Stimulated activated CD8-positive, alpha-beta memory T cell treated with anti-CD3 and anti-CD28 coated beads, Interleukin-4, amount 100 ng/mL, for 24 hours (primary cell): ENCODE data around the gene KISS1R.
"Not testable (repeated sequence)": the region's sequence is repeated elsewhere in the genome, so short reads cannot be mapped to it uniquely, and the experiment has no call there.

Experiments
- DNase-seq: peaks from one replicate; pipeline ENCODE4 v3.0.0-alpha.2; 2020; ENCODE audit warnings: low read depth

The KISS1R gene

DNA sequence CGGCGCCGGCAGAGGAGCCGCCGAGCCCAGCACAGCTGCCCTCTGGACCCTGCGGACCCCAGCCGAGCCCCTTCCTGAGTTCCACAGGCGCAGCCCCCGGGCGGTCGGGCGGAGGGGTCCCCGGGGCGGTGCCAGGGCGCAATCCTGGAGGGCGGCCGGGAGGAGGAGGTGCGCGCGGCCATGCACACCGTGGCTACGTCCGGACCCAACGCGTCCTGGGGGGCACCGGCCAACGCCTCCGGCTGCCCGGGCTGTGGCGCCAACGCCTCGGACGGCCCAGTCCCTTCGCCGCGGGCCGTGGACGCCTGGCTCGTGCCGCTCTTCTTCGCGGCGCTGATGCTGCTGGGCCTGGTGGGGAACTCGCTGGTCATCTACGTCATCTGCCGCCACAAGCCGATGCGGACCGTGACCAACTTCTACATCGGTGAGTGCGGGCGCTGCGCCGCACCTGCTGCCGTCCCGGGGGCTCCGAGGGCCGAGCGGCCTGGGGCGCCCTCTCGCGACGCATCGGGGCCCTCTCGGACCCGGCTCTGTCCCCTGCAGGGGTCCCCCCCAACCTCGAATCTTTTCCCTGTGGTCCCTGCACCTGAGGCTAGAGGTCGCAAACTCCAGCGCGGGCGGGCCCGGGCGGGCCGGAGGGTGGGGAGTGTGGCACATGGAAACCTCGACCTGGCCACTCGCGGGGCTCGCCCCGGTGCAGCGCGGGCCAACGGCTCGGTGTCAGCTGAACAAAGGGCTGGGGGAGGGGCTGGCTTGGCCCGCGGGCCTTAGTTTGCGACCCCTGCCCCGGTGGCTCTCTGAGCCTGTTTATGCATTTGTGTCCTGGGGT lies at the start of gene KISS1R:
Gene KISS1R (plus strand): TSS at position 11 of the 829 bp plus-strand sequence. CDS start 170 bp downstream, at position 181.
- DNase-seq, result no peak

DNA sequence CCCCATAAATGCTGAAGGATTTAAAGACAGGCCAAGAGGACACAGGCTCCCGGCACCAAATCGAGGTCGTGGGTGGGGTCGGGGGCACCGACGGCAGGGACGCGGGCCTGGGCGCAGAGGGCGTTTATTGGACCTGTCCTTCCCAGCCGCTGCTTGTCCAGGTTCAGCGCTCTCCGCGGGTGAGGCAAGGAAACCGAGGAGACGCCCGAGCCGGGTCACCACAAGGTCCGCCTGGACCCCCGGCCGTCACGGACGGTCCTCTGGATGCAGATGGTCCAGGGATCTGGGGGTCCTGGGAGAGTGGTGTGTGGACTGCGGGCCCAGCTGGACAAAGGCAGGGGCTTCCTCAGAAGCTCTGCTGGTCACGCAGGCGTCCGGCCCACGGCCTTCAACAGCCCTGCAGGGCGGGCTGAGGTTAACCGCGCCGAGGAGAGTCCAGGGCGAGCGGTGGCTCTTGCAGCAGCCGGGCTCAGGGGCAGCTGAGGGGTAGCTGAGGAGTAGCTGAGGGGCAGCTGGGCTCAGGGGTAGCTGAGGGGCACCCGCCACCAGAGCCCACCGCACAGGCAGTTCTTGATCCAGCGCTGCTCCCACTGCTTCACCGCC lies 49.2 kb upstream of the KISS1R start:
- DNase-seq, result no peak

DNA sequence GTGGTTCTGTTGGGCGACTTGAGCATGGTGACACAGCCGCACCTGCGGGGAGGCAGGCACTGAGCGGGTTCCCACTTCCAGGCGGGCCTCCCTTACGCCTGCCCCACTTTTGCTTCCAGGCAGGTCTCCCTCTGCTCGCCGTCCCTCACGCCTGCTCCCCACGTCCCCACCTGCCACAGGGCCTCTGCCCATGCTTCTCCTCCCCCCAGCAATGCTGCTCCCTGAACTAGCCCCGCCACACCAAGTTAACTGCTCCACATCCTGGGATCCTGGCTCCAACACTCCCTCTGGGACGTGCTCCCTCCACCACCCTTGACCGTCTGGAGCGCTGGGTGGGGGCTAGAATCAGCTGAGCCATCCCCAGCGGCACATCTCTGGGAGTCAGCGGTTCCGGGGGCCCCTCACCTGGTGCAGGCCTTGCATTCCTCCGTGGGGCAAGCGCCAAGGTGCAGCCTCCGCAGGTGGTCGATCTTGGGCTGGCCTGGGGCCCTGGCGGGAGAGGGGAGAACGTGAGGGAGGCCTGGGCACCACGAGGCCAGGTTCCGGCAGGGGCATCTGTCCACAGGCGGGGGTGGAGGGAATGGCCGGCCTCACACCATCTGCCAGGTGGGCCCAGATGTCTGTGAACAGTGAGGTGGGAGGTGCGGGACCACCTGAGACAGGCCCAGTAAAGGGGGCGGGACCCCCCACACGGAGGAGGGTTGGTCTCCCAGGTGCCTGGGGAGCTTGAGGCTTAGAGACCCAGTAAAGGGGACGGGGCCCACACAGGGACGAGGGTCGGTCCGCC lies 48.5 kb upstream of the KISS1R start:
- no peak for DNase-seq

DNA sequence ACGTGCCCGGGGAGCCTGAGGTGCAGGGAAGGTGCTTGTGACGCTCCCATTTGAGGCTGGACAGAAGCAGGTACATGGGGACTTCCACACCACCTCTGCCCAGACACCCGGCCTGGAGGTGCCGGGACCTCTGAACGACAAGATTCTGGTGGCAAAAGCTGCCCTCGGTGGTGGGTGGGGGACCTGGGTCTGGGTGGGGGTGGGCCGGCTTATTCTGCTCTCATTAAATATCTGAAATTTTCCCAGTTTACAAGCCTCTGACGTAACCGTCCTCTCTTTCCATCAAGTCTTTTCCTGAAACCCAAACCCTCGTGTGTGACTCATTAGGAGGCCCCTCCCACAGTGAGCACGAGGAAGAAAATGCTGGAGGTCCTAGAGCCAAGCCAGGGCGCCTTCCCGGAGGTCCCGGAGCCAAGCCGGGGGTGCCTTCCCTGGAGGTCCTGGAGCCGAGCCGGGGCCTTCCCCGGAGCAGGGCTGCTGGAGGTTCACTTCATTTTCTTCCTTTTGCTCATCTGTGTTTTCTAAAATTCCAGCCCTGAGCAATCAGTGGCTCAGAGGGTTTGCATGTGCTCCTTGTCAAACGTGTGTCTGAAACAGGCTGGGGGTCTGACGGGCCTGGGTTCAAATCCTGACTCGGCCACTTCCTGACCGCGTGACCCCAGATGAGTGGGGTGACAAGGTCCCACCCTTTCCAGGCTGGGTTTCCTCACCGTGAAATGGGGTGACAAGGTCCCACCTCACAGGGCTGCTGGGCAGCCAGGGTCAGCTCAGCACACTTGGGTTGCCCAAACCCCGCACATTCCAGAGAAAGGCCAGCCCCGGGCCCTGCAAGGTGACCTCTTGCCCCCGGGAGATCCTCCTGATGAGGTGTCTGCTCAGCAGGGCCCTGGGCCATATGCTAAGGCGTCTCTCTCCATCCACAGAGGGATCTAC lies 47.6 kb upstream of the KISS1R start:
- DNase-seq, result no peak

DNA sequence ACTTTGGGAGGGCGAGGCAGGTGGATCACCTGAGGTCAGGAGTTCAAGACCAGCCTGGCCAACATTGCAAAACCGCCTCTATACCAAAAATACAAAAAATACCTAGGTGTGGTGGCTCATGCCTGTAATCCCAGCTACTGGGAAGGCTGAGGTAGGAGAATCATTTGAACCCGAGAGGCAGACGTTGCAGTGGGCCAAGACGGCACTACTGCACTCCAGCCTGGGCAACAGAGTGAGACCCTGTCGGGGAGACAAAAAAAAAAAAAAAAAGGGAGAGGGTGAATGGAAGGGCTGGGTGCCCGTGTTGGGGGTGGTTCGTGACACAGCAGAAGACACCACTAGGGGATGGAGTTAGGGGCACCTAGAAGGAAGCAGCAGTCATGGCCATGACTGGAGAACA lies 46.8 kb upstream of the KISS1R start:
- DNase-seq, result no peak

DNA sequence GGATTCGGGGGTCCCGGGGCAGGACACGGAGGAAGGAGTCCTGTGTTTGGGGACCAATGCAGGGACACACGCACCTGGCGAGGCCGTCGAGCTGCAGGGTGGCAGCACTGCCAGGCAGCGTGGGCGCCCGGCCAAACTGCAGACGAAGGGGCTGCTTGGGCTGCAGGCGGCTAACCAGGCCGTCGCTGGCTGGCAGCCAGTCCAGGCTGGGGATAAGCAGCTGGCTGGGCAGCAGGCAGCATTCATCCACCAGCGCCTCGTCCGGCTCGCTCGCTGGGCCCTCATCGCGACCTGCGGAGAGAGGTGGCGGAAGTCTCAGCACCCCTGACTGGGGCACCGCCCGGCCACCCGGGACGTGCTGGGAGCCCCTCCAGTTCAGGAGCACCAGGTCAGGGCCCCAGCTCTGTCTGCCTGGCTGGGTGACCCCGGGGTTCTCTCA lies 46.2 kb upstream of the KISS1R start:
- DNase-seq, result no peak

DNA sequence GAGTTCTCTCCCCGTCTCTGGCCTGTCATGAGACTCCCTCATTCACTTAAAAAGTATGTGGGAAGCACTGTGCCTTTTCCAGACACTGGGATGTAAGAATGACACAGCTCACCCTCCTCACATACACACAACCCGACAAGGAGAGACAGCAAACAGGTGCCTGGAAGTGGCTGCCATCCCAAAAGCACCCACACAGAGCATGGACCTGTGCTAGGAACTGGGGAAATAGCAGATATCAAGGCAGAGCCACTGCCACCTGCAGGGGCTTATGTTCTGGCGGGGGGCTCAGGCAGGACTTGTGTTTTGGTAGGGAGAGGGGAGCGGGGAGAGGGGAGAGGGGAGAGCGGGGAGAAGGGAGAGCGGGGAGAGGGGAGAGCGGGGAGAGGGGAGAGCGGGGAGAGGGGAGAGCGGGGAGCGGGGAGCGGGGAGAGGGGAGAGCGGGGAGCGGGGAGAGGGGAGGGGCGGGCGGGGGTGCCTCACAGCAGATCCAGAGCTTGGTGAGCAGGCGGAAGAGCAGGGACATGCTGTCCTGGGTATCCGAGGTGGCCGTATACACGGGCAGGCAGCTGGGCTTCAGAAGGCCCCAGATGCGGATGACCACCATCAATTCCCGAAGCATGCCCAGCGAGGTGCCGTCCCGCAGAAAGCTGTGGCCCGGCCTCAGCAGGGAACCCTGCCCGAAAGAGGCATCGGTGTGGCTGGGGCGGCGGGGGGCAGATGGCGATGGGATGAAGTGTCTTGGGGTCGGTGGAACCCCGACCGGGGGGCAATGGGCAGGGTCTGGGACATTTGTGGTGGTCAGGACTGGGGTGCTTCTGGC lies 45.5 kb upstream of the KISS1R start:
- no peak for DNase-seq

DNA sequence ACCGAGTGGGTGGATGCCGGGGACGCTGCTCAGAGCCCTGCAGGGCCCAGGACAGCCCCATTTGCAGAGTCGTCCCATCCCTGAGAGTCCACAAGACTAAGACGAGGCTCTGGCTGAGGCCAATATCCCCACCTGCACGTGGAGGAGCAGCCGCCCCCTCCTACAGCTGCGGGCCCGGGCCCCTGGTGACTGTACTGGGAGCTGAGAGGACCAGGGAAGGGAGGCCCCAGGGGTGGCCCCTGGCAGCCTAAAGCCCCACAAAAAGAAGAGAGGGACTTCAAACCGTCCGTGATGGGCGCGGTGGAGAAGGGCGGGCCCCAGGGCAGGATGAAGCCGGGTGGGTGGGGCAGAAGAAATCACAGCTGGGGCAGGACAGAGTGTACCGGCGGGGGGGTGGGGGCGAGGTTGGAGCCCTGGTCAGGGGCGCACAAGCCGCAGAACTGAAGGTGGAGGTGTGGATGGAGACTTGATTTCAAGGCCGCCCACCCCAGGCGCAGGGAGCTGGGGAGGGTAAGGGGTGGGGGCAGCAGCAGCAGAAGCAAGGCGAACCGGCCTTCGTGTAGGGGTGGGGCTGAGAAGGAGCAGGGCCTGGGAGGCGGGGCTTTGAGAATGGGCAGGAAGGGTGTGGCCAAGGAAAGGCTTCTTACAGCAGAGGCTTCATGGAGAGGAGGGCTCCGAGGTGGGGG lies 44.7 kb upstream of the KISS1R start:
- DNase-seq, result peak; percentile 57

DNA sequence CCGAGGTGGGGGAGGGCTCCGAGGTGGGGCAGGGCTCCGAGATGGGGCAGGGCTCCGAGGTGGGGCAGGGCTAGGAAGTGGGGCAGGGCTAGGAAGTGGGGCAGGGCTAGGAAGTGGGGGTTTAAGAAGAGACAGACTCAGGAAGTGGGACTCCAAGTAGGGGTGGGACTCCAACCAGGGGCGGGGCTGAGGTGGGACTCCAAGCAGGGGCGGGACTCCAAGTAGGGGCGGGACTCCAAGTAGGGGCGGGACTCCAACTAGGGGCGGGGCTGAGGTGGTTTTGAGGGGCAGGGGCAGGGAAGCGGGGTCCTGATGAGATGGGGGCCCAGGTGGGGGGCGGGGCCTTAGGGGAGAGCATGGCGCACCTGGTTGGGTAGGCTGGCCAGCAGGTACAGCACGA lies 44.0 kb upstream of the KISS1R start:
- DNase-seq, result peak; percentile 54

DNA sequence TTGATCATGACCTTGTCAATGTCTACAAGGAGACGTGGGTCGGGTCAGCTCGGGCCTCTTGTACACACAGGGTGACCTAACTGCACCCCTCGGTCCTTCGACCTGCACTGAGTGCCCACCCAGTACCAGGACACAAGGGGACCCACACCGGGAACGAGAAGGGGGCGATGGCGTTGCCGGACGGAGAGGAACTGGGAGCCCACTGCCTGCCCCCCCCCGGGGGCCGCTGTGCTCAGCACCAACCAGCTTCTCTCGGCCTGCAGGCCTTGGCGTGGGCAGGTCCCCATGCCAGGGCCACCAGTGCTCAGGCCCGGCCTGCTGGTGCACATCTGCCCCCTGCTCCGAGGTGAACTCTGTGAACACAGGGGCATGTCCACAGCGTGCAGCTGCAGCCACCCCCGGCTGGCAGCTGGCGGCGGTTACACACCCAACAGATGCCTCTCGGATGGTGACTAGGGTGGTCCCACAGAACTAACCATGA lies 43.5 kb upstream of the KISS1R start:
- no peak for DNase-seq

DNA sequence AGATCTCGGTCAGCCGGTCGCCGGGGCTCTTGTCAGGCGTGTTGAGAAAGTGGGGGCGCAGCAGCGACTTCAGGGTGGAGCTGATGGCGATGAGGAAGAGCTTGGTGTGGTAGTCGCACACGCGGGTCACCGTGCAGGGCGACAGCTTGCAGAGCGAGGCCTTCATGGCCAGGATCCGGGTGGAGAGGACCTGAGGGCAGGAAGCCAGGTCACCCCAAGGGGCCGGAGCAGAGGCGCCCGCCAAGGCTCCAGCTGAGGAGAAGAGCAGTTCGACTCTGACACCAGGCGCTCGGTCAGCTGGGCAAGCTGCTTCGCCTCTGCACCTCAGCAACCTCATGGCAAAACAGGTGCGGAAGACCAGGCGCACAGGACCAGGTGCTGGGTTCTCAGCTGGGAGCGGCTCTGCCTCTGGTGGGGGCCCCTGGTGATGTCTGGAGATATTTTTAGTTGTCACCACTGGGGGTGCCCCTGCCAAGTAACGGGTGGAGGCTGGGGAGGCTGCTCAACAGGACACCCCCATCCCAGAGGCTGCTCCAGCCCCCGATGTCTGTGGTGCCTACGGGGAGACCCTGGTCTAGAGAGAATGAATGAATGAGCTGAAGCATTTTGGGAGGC lies 41.8 kb upstream of the KISS1R start:
- DNase-seq, result no peak

DNA sequence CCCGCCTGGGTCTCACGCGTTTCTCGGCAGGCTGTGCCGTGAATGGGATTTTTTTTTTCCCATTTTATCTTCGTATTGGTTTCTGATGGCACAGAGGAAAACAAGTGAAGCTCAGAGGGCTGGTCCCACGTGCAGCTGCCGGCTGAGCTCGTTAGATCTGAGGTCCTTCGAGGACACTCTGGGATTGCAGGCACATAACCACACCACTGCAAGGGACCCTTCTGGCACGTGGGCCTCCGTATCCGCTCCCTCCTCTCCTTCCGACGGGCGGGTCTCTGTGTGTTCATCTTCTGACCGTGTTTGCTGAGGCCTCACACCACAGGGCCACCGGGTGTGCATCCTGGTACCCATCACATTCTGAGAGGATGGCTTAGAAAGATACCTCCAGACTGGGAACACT lies 41.0 kb upstream of the KISS1R start:
- DNase-seq, result no peak

DNA sequence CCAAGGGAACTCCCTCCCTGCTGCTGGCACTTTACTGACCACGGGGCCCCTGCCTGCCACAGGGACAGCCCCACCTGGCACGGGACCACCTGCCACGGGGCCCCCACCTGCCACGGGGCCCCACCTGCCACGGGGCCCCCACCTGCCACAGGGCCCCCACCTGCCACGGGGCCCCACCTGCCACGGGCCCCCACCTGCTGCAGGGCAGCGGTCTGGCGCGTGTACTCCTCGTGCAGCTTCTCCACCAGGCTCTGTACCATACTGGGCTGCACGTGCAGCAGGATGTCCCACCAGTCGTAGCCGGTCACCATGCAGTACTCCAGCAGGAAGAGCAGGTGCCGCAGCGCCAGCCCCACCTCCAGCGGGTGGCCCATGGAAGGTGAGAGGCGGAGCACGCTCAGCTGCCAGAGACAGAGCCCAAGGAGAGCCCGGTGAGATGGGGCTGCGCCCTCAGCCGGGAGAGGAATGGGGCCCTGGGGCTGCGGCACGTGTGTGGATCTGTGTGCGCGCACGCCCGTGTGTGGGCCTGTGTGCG lies 40.3 kb upstream of the KISS1R start:
- no peak for DNase-seq

DNA sequence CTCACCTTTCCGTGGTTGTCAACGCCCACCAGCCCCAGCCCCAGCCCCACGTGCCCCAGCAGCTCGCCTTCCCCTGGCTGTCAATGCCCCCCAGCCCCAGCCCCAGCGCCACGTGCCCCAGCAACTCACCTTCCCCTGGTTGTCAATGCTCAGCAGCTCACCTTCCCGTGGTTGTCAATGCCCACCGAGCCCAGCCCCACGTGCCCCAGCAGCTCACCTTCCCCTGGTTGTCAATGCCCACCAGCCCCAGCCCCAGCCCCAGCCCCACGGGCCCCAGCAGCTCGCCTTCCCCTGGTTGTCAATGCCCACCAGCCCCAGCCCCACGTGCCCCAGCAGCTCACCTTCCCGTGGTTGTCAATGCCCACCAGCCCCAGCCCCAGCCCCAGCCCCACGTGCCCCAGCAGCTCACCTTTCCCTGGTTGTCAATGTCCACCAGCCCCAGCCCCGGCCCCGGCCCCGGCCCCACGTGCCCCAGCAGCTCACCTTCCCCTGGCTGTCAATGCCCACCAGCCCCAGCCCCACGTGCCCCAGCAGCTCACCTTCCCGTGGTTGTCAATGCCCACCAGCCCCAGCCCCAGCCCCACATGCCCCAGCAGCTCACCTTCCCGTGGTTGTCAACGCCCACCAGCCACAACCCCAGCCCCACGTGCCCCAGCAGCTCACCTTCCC lies 39.0 kb upstream of the KISS1R start:
- DNase-seq, result not testable (repeated sequence)

DNA sequence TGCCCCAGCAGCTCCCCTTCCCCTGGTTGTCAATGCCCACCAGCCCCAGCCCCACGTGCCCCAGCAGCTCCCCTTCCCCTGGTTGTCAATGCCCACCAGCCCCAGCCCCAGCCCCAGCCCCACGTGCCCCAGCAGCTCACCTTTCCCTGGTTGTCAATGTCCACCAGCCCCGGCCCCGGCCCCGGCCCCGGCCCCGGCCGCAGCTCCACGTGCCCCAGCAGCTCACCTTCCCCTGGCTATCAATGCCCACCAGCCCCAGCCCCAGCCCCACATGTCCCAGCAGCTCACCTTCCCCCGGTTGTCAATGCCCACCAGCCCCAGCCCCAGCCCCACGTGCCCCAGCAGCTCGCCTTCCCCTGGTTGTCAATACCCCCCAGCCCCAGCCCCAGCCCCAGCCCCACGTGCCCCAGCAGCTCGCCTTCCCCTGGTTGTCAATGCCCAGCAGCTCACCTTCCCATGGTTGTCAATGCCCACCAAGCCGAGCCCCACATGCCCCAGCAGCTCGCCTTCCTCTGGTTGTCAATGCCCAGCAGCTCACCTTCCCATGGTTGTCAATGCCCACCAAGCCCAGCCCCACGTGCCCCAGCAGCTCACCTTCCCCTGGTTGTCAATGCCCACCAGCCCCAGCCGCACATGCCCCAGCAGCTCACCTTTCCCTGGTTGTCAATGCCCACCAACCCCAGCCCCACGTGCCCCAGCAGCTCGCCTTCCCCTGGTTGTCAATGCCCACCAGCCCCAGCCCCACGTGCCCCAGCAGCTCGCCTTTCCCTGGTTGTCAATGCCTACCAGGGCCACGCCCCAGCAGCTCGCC lies 38.2 kb upstream of the KISS1R start:
- DNase-seq, result not testable (repeated sequence)

DNA sequence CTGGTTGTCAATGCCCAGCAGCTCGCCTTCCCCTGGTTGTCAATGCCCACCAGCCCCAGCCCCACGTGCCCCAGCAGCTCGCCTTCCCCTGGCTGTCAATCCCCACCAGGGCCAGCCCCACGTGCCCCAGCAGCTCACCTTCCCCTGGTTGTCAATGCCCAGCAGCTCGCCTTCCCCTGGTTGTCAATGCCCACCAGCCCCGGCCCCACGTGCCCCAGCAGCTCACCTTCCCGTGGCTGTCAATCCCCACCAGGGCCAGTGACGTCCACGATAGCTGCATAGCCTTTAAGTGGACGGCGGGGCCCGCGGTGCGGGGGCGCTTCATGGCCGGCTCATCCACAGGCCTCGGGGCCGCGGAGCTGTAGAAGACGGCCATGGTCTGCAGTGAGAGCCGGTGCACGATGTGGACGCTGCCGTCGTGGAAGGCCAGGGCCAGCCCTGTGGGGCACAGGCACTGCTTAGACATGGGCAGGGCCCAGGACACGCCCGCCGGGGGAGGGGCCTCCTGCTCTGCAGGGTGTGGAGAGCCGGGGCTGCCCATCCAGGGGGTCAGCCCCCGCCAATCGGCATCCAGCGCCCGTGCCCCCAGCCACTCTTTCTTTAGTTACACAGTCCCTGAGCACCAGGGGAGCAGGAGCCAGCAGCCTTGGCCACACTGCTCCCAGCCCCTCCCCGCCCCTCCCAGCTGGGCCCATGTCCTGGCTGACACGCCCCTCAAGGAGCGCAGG lies 37.3 kb upstream of the KISS1R start:
- DNase-seq, result no peak

DNA sequence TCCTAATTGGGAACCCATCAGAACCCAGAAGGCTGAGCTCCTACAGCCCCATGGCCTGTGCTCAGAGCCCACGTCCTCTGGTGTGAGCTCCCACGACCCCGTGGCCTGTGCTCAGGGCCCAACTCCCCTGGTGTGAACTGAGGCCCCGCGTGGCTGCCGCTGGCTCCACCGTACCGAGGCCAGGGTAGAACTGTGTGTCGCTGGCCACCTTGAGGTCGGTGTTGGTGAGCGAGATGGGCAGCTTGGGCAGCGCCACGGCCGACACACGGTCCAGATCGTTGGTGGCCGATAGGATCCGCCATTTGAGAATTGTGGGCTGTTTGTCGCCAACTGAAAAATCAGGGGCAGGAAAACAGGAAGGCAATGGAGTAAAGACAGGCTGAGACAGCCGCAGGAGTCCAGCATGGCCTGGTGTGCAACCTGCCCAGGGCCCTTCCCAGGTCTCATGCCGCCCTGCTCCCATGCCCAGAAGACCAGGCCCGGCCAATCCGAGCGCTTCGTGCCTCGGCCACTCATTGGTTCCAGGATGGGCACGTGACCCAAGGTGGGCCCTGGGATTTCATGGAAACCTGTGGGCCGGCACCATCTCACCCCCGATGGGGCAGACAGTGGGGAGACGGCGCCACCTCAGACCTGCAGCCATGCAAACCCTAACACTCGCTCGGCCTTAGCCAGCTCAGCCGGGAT lies 35.6 kb upstream of the KISS1R start:
- no peak for DNase-seq
